Lower leg skin (tissue), 4 donors: ENCODE measurements around the gene NEDD8. TPM values are rescaled to one million over a fixed set of nuclear protein-coding genes. Genes with fewer than 3 reads are reported as not detected.
A peak's percentile ranks its signal among the peaks of the same experiment; 100 is the strongest.
"Not testable (repeated sequence)": the region's sequence is repeated elsewhere in the genome, so short reads cannot be mapped to it uniquely, and the experiment has no call there.

Source experiments
- DNase-seq, 2 donors: peaks; one replicate each; pipeline ENCODE4 v3.0.0-alpha.2; 2019; ENCODE audit warnings: low spot score in 2 of 2
- H3K4me3 ChIP-seq: fragments of 200-600 bp; sonication (generic); 2 replicates; pipeline ENCODE4 v1.5.1; 2017; ENCODE audit warnings: mild to moderate bottlenecking, low read depth; ENCODE audit not compliant: poor library complexity, severe bottlenecking
- CTCF ChIP-seq, 3 donors: fragments of 450-650 bp; IDR thresholded peaks; one replicate each; pipeline ENCODE4 v1.5.1; 2016; ENCODE audit warnings: antibody characterized with exemption in 3 of 3, mild to moderate bottlenecking in 3 of 3, moderate library complexity in 2 of 3
- POLR2A ChIP-seq, 2 donors: fragments of 450-650 bp; IDR thresholded peaks; one replicate each; pipeline ENCODE4 v1.6.1; 2016 to 2017; ENCODE audit warnings: antibody characterized with exemption in 2 of 2, mild to moderate bottlenecking in 1 of 2, moderate library complexity in 1 of 2
- WGBS, 2 donors: methylation state at CpG; one replicate each; pipeline ENCODE4 v1.1.5; 2018; 5-methylcytosine and 5-hydroxymethylcytosine counted together
- intact Hi-C: fragments of 100-400 bp; cut with DNase I; formaldehyde crosslinking; loops from one replicate; pipeline ENCODE4 v1.15.0; 2023; ENCODE audit warnings: low total_unique reads
- total RNA-seq, 4 donors: library from RNA; depleted of rRNA; stranded (reverse); fragments of >200 nt; gene quantifications; one replicate each; pipeline ENCODE4 v1.1.0, GENCODE V29; 2016

The NEDD8 gene
- total RNA-seq, 4 donors from 2014 or later, result 68.0 to 153 (median 107) TPM

DNA sequence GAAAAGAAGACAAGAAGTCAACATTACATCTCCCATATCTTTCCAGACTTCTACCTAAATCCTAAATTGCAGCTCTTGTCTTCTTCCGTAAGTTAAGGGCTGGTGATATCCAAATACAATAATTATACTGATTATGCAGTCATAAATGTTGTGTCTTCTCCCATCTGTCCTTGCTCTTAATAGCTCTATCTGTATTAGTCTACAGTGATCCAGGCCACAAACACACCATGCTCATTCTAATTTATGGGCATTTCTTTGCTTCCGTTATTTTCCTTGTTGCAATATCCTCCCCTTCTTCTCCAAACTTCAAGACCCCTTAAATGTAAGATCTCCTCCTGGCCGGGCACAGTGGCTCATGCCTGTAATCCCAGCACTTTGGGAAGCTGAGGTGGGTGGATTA lies 12.6 kb downstream of the NEDD8 start:
- TF ChIP-seq POLR2A (IDR thresholded peaks at IDR 0.05), result no peak
- TF ChIP-seq CTCF (IDR thresholded peaks at IDR 0.05), result no peak
- intact Hi-C loops, result no loop called here
- no peak overlapping the region for H3K4me3 ChIP-seq
- WGBS, 2 donors, result 62% methylated on average over 3 of the region's 3 CpGs
- DNase-seq, result no peak

- intact Hi-C loops, result no loop called here
- WGBS, 2 donors, result 84 to 89% methylated on average over 4 of the region's 4 CpGs
- no peak overlapping the region for H3K4me3 ChIP-seq
- no peak for TF ChIP-seq CTCF (IDR thresholded peaks at IDR 0.05)
- no peak for TF ChIP-seq POLR2A (IDR thresholded peaks at IDR 0.05)
- peak in 1 of 2 donors; percentile 20 for DNase-seq
Measured at GRCh38 chr14:24219080-24219479, 13.1 kb downstream of the NEDD8 start.

DNA sequence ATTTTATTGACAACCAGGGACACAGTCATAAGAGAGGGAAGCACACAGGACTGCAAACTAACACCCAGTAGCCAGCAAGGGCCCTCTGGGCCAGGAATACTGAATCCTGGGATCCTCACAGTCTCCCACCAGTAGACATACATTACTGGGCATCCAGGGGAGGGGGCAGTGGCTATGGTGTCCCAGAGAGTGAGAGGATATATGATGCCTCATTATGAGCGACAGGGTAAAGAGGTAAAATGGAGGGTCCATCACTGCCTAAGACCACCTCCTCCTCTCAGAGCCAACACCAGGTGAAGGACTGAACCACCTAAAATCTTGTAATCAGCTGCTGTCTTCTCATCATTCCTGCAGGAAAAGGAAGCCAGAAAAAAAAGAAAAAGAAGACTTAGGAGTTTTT lies 15.3 kb downstream of the NEDD8 start:
- peak in 1 of 2 donors; percentile 68 for DNase-seq
- intact Hi-C loops, H3K4me3 ChIP-seq: not testable (repeated sequence)
- 93 to 100% methylated on average over 1 of the region's 1 CpG for WGBS, 2 donors

DNA sequence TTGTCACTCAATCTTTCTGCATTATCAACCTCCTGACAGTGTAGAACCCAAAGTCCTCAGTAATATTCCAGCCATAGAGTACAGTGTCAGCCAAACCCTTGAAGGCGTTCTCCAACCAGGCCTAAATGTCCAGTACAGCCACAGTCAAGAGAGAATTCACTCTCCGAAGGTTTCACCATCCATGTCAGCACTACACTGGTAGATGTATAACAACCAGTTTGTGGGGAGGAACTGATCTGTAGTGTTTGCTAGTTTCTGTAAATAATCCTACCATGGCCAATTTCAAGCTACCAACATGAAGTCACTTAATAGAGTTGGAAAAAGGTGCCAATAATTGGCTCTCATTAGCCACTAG lies 15.8 kb downstream of the NEDD8 start:
- DNase-seq, result peak in 1 of 2 donors; percentile 3
- TF ChIP-seq POLR2A (IDR thresholded peaks at IDR 0.05) (no peak), CTCF (IDR thresholded peaks at IDR 0.05) (no peak)
- intact Hi-C loops, result no loop called here
- 89 to 100% methylated on average over 2 of the region's 2 CpGs for WGBS, 2 donors
- no peak overlapping the region for H3K4me3 ChIP-seq

- intact Hi-C loops, result no loop called here
- TF ChIP-seq CTCF (IDR thresholded peaks at IDR 0.05) (peak in 1 of 3 donors; percentile 8), POLR2A (IDR thresholded peaks at IDR 0.05) (no peak)
- DNase-seq, result peak; percentile 86 to 97
- 0% methylated on average over 35 to 40 of the region's 40 CpGs for WGBS, 2 donors
- peak within 1 kb of the TSS; percentile 63 for H3K4me3 ChIP-seq
Measured at GRCh38 chr14:24215495-24216344, 16.4 kb downstream of the NEDD8 start, which contains the start of gene MDP1. TSS of gene MDP1 (minus strand) at chr14:24216066. CDS start at chr14:24215955, 111 bp downstream.

DNA sequence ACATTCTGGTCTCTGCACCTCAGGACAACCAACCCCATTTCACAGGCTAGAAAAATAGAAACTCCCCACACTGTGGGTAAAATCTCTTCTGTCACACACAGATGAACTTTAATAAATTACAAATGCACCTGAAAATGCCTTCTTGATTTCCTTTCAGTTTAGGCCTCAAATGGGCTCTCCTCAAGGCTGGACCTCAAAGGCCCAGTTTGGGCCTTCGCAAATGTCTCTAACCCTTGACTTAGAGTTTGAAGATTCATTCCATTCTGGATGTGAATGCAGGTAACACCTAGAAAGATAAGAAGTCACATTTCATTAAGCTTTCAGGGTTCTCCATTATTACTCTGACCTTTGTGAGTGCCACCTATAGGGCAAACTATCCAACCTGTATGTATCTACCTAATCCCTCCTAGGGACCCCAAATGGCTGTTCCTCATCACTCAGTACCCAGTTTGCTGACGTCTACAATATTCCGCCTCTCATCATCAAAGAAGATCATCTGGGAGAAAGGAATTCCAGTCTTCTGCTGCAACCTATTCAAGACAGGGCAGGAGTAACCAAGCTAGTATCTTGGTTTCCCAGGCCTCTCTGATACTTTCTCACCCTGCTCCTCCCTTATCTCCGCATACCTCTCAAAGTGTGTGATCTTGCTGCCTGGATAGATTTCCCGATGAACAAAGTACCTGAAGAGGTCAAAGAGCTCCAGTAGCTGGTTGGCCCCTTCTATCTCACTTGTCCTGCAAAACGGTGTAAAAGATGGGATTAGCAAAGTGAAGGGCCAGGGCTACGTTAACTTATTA lies 18.1 kb downstream of the NEDD8 start:
- intact Hi-C loops, result no loop called here
- peak in 1 of 2 donors; percentile 20 for DNase-seq
- TF ChIP-seq POLR2A (IDR thresholded peaks at IDR 0.05), result no peak
- no peak overlapping the region for H3K4me3 ChIP-seq
- WGBS, 2 donors, result 92 to 93% methylated on average over 7 of the region's 7 CpGs
